Suppressor macrophage (primary cell): ENCODE data around the gene TOR4A.
"Not testable (repeated sequence)": the region's sequence is repeated elsewhere in the genome, so short reads cannot be mapped to it uniquely, and the experiment has no call there.

Experiments
- DNase-seq, 4 experiments: peaks; one replicate each; pipeline ENCODE4 v3.0.0-alpha.2; 2020 to 2022

The TOR4A gene

GRCh38 chr9:137253717-137254623 is 23.6 kb upstream of the TOR4A start:
- no peak for DNase-seq

- DNase-seq = peak; percentile 91 to 97 (median 96)
Measured at GRCh38 chr9:137254624-137255447, 22.7 kb upstream of the TOR4A start, which contains the start of gene NELFB. Gene NELFB (plus strand): TSS chr9:137255327.

- DNase-seq = no peak
Measured at GRCh38 chr9:137255448-137256114, 21.9 kb upstream of the TOR4A start.

- no peak for DNase-seq
Measured at GRCh38 chr9:137256362-137256761, 21.2 kb upstream of the TOR4A start.

- DNase-seq = no peak
Measured at GRCh38 chr9:137256856-137257255, 20.7 kb upstream of the TOR4A start.

- DNase-seq = not testable (repeated sequence)
Measured at GRCh38 chr9:137262173-137262908, 15.2 kb upstream of the TOR4A start.

GRCh38 chr9:137262909-137263285 is 14.6 kb upstream of the TOR4A start:
- DNase-seq = no peak

GRCh38 chr9:137263506-137263905 is 14.0 kb upstream of the TOR4A start:
- DNase-seq = no peak

GRCh38 chr9:137264067-137264466 is 13.5 kb upstream of the TOR4A start:
- DNase-seq = no peak

GRCh38 chr9:137265496-137266161 is 11.9 kb upstream of the TOR4A start:
- no peak for DNase-seq

- peak in 1 of 4 experiments; percentile 0 for DNase-seq
Measured at GRCh38 chr9:137266162-137266527, 11.4 kb upstream of the TOR4A start.

- DNase-seq = peak in 1 of 4 experiments; percentile 1
Measured at GRCh38 chr9:137266585-137267453, 10.7 kb upstream of the TOR4A start.

GRCh38 chr9:137267933-137268355 is 9.6 kb upstream of the TOR4A start:
- DNase-seq = peak in 1 of 4 experiments; percentile 2

GRCh38 chr9:137268538-137269201 is 8.9 kb upstream of the TOR4A start:
- DNase-seq = peak in 3 of 4 experiments; percentile 18 to 37 (median 26)

- DNase-seq = peak in 2 of 4 experiments; percentile 18 to 37
Measured at GRCh38 chr9:137269231-137269772, 8.2 kb upstream of the TOR4A start.

GRCh38 chr9:137270929-137271695 is 6.4 kb upstream of the TOR4A start:
- DNase-seq = no peak

- no peak for DNase-seq
Measured at GRCh38 chr9:137271696-137272076, 5.8 kb upstream of the TOR4A start.

- DNase-seq = no peak
Measured at GRCh38 chr9:137272241-137273094, 5.1 kb upstream of the TOR4A start.
